SK-N-SH (cell line): ENCODE results near the gene STEAP2.

ENCODE experiments used
- TAF1 ChIP-seq: IDR thresholded peaks from 2 replicates; pipeline ENCODE4 v1.6.1; 2012; ENCODE audit warnings: low read depth, mild to moderate bottlenecking, low read length, moderate library complexity, borderline replicate concordance
- TF ChIP-seq, protein P1 (sequence below): fragments of 200-600 bp; sonication (generic); IDR thresholded peaks from 2 replicates; pipeline ENCODE4 v1.6.1; 2017; ENCODE audit warnings: antibody characterized with exemption, mild to moderate bottlenecking, moderate library complexity
- TF ChIP-seq, protein P2 (sequence below): IDR thresholded peaks from 2 replicates; pipeline ENCODE4 v1.6.1; 2012; ENCODE audit warnings: mild to moderate bottlenecking, low read depth, low read length, moderate library complexity

DNA sequence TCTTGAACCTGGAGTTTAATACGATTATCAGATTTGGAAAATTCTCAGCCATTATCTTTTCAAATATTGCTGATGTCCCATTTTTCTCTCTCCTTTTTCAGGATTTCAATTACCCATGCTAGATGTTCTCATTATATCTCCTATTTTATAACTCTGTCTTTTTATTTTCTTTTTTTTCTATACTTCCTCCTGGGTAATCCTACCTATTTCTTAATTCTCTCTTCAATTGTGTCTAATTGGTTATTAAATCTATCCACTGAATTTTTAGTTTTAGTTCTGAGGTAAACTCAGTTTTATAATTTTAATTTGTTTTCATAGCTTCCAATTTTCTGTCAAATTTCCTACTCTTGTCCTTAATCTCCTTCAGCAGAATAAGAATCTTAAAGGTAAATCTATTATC lies 41.6 kb upstream of the STEAP2 start:
- TF ChIP-seq TAF1 = no peak
- TF ChIP-seq, protein P1, sequence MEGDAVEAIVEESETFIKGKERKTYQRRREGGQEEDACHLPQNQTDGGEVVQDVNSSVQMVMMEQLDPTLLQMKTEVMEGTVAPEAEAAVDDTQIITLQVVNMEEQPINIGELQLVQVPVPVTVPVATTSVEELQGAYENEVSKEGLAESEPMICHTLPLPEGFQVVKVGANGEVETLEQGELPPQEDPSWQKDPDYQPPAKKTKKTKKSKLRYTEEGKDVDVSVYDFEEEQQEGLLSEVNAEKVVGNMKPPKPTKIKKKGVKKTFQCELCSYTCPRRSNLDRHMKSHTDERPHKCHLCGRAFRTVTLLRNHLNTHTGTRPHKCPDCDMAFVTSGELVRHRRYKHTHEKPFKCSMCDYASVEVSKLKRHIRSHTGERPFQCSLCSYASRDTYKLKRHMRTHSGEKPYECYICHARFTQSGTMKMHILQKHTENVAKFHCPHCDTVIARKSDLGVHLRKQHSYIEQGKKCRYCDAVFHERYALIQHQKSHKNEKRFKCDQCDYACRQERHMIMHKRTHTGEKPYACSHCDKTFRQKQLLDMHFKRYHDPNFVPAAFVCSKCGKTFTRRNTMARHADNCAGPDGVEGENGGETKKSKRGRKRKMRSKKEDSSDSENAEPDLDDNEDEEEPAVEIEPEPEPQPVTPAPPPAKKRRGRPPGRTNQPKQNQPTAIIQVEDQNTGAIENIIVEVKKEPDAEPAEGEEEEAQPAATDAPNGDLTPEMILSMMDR = no peak
- TF ChIP-seq, protein P2, sequence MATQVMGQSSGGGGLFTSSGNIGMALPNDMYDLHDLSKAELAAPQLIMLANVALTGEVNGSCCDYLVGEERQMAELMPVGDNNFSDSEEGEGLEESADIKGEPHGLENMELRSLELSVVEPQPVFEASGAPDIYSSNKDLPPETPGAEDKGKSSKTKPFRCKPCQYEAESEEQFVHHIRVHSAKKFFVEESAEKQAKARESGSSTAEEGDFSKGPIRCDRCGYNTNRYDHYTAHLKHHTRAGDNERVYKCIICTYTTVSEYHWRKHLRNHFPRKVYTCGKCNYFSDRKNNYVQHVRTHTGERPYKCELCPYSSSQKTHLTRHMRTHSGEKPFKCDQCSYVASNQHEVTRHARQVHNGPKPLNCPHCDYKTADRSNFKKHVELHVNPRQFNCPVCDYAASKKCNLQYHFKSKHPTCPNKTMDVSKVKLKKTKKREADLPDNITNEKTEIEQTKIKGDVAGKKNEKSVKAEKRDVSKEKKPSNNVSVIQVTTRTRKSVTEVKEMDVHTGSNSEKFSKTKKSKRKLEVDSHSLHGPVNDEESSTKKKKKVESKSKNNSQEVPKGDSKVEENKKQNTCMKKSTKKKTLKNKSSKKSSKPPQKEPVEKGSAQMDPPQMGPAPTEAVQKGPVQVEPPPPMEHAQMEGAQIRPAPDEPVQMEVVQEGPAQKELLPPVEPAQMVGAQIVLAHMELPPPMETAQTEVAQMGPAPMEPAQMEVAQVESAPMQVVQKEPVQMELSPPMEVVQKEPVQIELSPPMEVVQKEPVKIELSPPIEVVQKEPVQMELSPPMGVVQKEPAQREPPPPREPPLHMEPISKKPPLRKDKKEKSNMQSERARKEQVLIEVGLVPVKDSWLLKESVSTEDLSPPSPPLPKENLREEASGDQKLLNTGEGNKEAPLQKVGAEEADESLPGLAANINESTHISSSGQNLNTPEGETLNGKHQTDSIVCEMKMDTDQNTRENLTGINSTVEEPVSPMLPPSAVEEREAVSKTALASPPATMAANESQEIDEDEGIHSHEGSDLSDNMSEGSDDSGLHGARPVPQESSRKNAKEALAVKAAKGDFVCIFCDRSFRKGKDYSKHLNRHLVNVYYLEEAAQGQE = no peak
